ENCODE measurements around the gene PPP2R3B.

PPP2R3B gene

GRCh38 chrX:362937-363620, 23.6 kb downstream of the PPP2R3B start:
- peaks cover 62% of the 10 kb centered on the region for H3K36me3 Mint-ChIP-seq (ENCODE audit: low read depth)
- H3K9me3 Mint-ChIP-seq: peaks cover 30% of the 10 kb centered on the region
- H3K27ac Mint-ChIP-seq: no peak overlapping the region
- no peak for TF ChIP-seq CTCF (IDR thresholded peaks at IDR 0.05; ENCODE audit: unreplicated experiment in 3 of 3)
- peaks cover 11% of the 10 kb centered on the region for H3K4me1 Mint-ChIP-seq
- H3K4me3 Mint-ChIP-seq: no peak overlapping the region
- peaks cover 9% of the 10 kb centered on the region for H3K27me3 Mint-ChIP-seq (ENCODE audit: low read depth)

- H3K4me3 Mint-ChIP-seq: no peak overlapping the region
- peaks cover 35% of the 10 kb centered on the region for H3K9me3 Mint-ChIP-seq
- H3K27me3 Mint-ChIP-seq (ENCODE audit: low read depth): peaks cover 6% of the 10 kb centered on the region
- TF ChIP-seq CTCF (IDR thresholded peaks at IDR 0.05; ENCODE audit: unreplicated experiment in 3 of 3): no peak
- peaks cover 65% of the 10 kb centered on the region for H3K36me3 Mint-ChIP-seq (ENCODE audit: low read depth)
- H3K4me1 Mint-ChIP-seq: peaks cover 10% of the 10 kb centered on the region
- H3K27ac Mint-ChIP-seq: peak overlapping the region in 1 of 3 experiments; percentile 58
These were observed 24.4 kb downstream of the PPP2R3B start for GRCh38 chrX:362351-362750.

- Mint-ChIP-seq H3K27me3 (ENCODE audit: low read depth) (peaks cover 4% of the 10 kb centered on the region), H3K27ac (no peak overlapping the region), H3K4me3 (no peak overlapping the region), H3K9me3 (peaks cover 35% of the 10 kb centered on the region), H3K36me3 (ENCODE audit: low read depth) (peaks cover 68% of the 10 kb centered on the region), H3K4me1 (peaks cover 12% of the 10 kb centered on the region)
- no peak for TF ChIP-seq CTCF (IDR thresholded peaks at IDR 0.05; ENCODE audit: unreplicated experiment in 3 of 3)
These were observed 25.2 kb downstream of the PPP2R3B start for GRCh38 chrX:361231-362145.

GRCh38 chrX:360496-361150, 26.1 kb downstream of the PPP2R3B start:
- TF ChIP-seq CTCF (IDR thresholded peaks at IDR 0.05; ENCODE audit: unreplicated experiment in 3 of 3): no peak
- H3K4me3 Mint-ChIP-seq: no peak overlapping the region
- H3K36me3 Mint-ChIP-seq (ENCODE audit: low read depth): peaks cover 74% of the 10 kb centered on the region
- peaks cover 35% of the 10 kb centered on the region for H3K9me3 Mint-ChIP-seq
- H3K4me1 Mint-ChIP-seq: peaks cover 12% of the 10 kb centered on the region
- H3K27me3 Mint-ChIP-seq (ENCODE audit: low read depth): peaks cover 4% of the 10 kb centered on the region
- no peak overlapping the region for H3K27ac Mint-ChIP-seq

GRCh38 chrX:358651-359143, 28.0 kb downstream of the PPP2R3B start:
- Mint-ChIP-seq H3K4me3 (no peak overlapping the region), H3K9me3 (peaks cover 34% of the 10 kb centered on the region), H3K27me3 (ENCODE audit: low read depth) (peaks cover 4% of the 10 kb centered on the region), H3K27ac (no peak overlapping the region), H3K4me1 (peaks cover 12% of the 10 kb centered on the region), H3K36me3 (ENCODE audit: low read depth) (peaks cover 81% of the 10 kb centered on the region)
- no peak for TF ChIP-seq CTCF (IDR thresholded peaks at IDR 0.05; ENCODE audit: unreplicated experiment in 3 of 3)

All from nephron (organoid).